Caco-2 (cell line): ENCODE measurements around the gene LGALS13. TPM values are rescaled to one million over a fixed set of nuclear protein-coding genes. Genes with fewer than 3 reads are reported as not detected.

Experiments used
- BruUV-seq: library from RNA; stranded (reverse); fragments of 400-500 nt; replicated peaks from 2 replicates; lab custom pipeline; 2021; lab: Mats Ljungman, UMichigan
- CTCF ChIA-PET: fragments of 300-600 bp; sonication (Branson Sonifier 250); formaldehyde crosslinking; loops from one replicate; lab custom pipeline; 2022; ENCODE audit warnings: antibody characterized with exemption; lab: Charles Lee
- POLR2A ChIA-PET: fragments of 300-600 bp; sonication (Branson Sonifier 250); formaldehyde crosslinking; loops from one replicate; lab custom pipeline; 2022; ENCODE audit warnings: antibody characterized with exemption; lab: Charles Lee
- DNase-seq, 2 experiments: peaks; one replicate each; pipeline versions ENCODE4 v3.0.0 to v3.0.0-alpha.2; 2020 to 2022
- H3K27me3 ChIP-seq: replicated peaks from 2 replicates; pipeline ENCODE4 v1.6.0; 2011; ENCODE audit warnings: low read length; ENCODE audit not compliant: control insufficient read depth, insufficient read depth
- H3K36me3 ChIP-seq: 2 replicates; pipeline ENCODE4 v1.5.1; 2011; ENCODE audit warnings: low read length; ENCODE audit not compliant: control insufficient read depth, insufficient read depth
- H3K4me1 ChIP-seq: fragments of 250-450 bp; sonication (Bioruptor Pico); 2 replicates; pipeline ENCODE4 v1.5.1; 2020; ENCODE audit warnings: mild to moderate bottlenecking
- H3K4me3 ChIP-seq: 2 replicates; pipeline ENCODE4 v1.5.1; 2011; ENCODE audit warnings: low read depth, mild to moderate bottlenecking, control low read depth, low read length
- H3K9me3 ChIP-seq: fragments of 250-450 bp; sonication (Bioruptor Pico); 2 replicates; pipeline ENCODE4 v1.5.1; 2020; ENCODE audit warnings: mild to moderate bottlenecking, moderate library complexity
- H3K27ac Mint-ChIP-seq: one replicate; pipeline ENCODE4 v1.8.0; 2022; ENCODE audit warnings: mixed read lengths; ENCODE audit not compliant: unreplicated experiment
- H3K27me3 Mint-ChIP-seq: one replicate; pipeline ENCODE4 v1.8.0; 2022; ENCODE audit warnings: mixed read lengths; ENCODE audit not compliant: insufficient read depth, unreplicated experiment
- H3K36me3 Mint-ChIP-seq: one replicate; pipeline ENCODE4 v1.8.0; 2022; ENCODE audit warnings: mild to moderate bottlenecking, mixed read lengths; ENCODE audit not compliant: insufficient read depth, unreplicated experiment
- H3K4me1 Mint-ChIP-seq: one replicate; pipeline ENCODE4 v1.8.0; 2022; ENCODE audit warnings: low read depth, mixed read lengths; ENCODE audit not compliant: unreplicated experiment
- H3K4me3 Mint-ChIP-seq: one replicate; pipeline ENCODE4 v1.8.0; 2022; ENCODE audit warnings: mild to moderate bottlenecking, moderate library complexity, mixed read lengths; ENCODE audit not compliant: unreplicated experiment
- H3K9me3 Mint-ChIP-seq: one replicate; pipeline ENCODE4 v1.8.0; 2022; ENCODE audit warnings: mixed read lengths; ENCODE audit not compliant: unreplicated experiment
- CTCF ChIP-seq, 2 experiments: fragments of 200-600 bp in 1 of 2; IDR thresholded peaks; 1 replicate in 1 of 2; 2 replicates in 1 of 2; pipeline versions ENCODE4 v1.5.1 to v1.8.0; 2011 to 2022; ENCODE audit warnings: antibody characterized with exemption in 1 of 2, control low read depth in 1 of 2, inconsistent platforms in 1 of 2, low read depth in 1 of 2, low read length in 1 of 2, mild to moderate bottlenecking in 1 of 2, moderate library complexity in 1 of 2; ENCODE audit not compliant: insufficient read depth in 1 of 2, severe bottlenecking in 1 of 2, unreplicated experiment in 1 of 2
- intact Hi-C: fragments of 100-400 bp; cut with micrococcal nuclease; formaldehyde crosslinking; loops from one replicate; pipeline ENCODE4 v1.10.0; 2022; ENCODE audit not compliant: unreplicated experiment
- total RNA-seq: library from RNA; stranded (reverse); gene quantifications from 2 replicates; pipeline ENCODE4 v1.2.3, GENCODE V29; 2022

Gene LGALS13
- total RNA-seq, 1 experiment from 2014 or later = not detected

GRCh38 chr19:39588066-39588465, 14.3 kb upstream of the LGALS13 start:
- ChIA-PET CTCF (no interaction called here), POLR2A (no interaction called here)
- Histone ChIP-seq H3K4me1 (peaks cover 9% of the 10 kb centered on the region; the same call in 1 of the 2 replicates), H3K4me3 (no peak overlapping the region), H3K9me3 (no peaks in the 10 kb centered on the region), H3K36me3 (no peaks in the 10 kb centered on the region), H3K27me3 (no peaks in the 10 kb centered on the region)
- Mint-ChIP-seq H3K4me3 (no peak overlapping the region), H3K4me1 (no peaks in the 10 kb centered on the region), H3K9me3 (no peaks in the 10 kb centered on the region), H3K27me3 (peaks cover 9% of the 10 kb centered on the region), H3K27ac (no peak overlapping the region), H3K36me3 (no peaks in the 10 kb centered on the region)
- BruUV-seq = no TSS peak
- intact Hi-C loops = no loop called here
- DNase-seq = no peak
- no peak for TF ChIP-seq CTCF (IDR thresholded peaks at IDR 0.05; ENCODE audit: insufficient read depth in 1 of 2, low read depth in 1 of 2, low read length in 1 of 2, severe bottlenecking in 1 of 2, unreplicated experiment in 1 of 2)

GRCh38 chr19:39590265-39590664, 12.1 kb upstream of the LGALS13 start:
- H3K27ac Mint-ChIP-seq = no peak overlapping the region
- H3K36me3 ChIP-seq = no peaks in the 10 kb centered on the region
- DNase-seq = peak in 1 of 2 experiments; percentile 14
- CTCF ChIA-PET = no interaction called here
- no peaks in the 10 kb centered on the region for H3K36me3 Mint-ChIP-seq
- intact Hi-C loops = no loop called here
- H3K27me3 Mint-ChIP-seq = peaks cover 13% of the 10 kb centered on the region
- no peak overlapping the region for H3K4me3 Mint-ChIP-seq
- H3K4me3 ChIP-seq = no peak overlapping the region
- no peaks in the 10 kb centered on the region for H3K27me3 ChIP-seq
- POLR2A ChIA-PET = no interaction called here
- no peaks in the 10 kb centered on the region for H3K9me3 ChIP-seq
- BruUV-seq = no TSS peak
- H3K4me1 ChIP-seq = peaks cover 9% of the 10 kb centered on the region; the same call in 1 of the 2 replicates
- TF ChIP-seq CTCF (IDR thresholded peaks at IDR 0.05; ENCODE audit: insufficient read depth in 1 of 2, low read depth in 1 of 2, low read length in 1 of 2, severe bottlenecking in 1 of 2, unreplicated experiment in 1 of 2) = no peak
- H3K4me1 Mint-ChIP-seq = no peaks in the 10 kb centered on the region
- H3K9me3 Mint-ChIP-seq = no peaks in the 10 kb centered on the region

GRCh38 chr19:39592381-39592780, 9.9 kb upstream of the LGALS13 start:
- Histone ChIP-seq H3K27me3 (no peaks in the 10 kb centered on the region), H3K36me3 (no peaks in the 10 kb centered on the region), H3K4me3 (no peak overlapping the region), H3K4me1 (peaks cover 7% of the 10 kb centered on the region; the same call in 1 of the 2 replicates), H3K9me3 (no peaks in the 10 kb centered on the region)
- intact Hi-C loops = no loop called here
- Mint-ChIP-seq H3K9me3 (no peaks in the 10 kb centered on the region), H3K4me1 (no peaks in the 10 kb centered on the region), H3K27ac (no peak overlapping the region), H3K36me3 (no peaks in the 10 kb centered on the region), H3K4me3 (no peak overlapping the region), H3K27me3 (peaks cover 13% of the 10 kb centered on the region)
- DNase-seq = no peak
- CTCF ChIA-PET = no interaction called here
- POLR2A ChIA-PET = no interaction called here
- BruUV-seq = no TSS peak
- no peak for TF ChIP-seq CTCF (IDR thresholded peaks at IDR 0.05; ENCODE audit: insufficient read depth in 1 of 2, low read depth in 1 of 2, low read length in 1 of 2, severe bottlenecking in 1 of 2, unreplicated experiment in 1 of 2)
